ENCODE measurements around the gene SAMD13.

Gene SAMD13

GRCh38 chr1:84301004-84301784 is at the start of gene SAMD13:
SAMD13 (plus strand) TSS chr1:84301708; CDS start chr1:84303235, 1,527 bp downstream.
- peak; percentile 85 for DNase-seq

GRCh38 chr1:84253036-84253435 is 48.5 kb upstream of the SAMD13 start:
- DNase-seq = no peak

GRCh38 chr1:84253891-84254290 is 47.6 kb upstream of the SAMD13 start:
- DNase-seq = peak; percentile 34

GRCh38 chr1:84254703-84255238 is 46.7 kb upstream of the SAMD13 start:
- no peak for DNase-seq

- DNase-seq = no peak
Observed at GRCh38 chr1:84255582-84255981, 45.9 kb upstream of the SAMD13 start.

- no peak for DNase-seq
Observed at GRCh38 chr1:84257617-84258016, 43.9 kb upstream of the SAMD13 start.

- DNase-seq = no peak
Observed at GRCh38 chr1:84259376-84259775, 42.1 kb upstream of the SAMD13 start.

GRCh38 chr1:84259989-84260388 is 41.5 kb upstream of the SAMD13 start:
- DNase-seq = no peak

GRCh38 chr1:84260852-84261518 is 40.5 kb upstream of the SAMD13 start:
- DNase-seq = no peak

- DNase-seq = no peak
Observed at GRCh38 chr1:84264961-84265360, 36.5 kb upstream of the SAMD13 start.

GRCh38 chr1:84265867-84266266 is 35.6 kb upstream of the SAMD13 start:
- DNase-seq = no peak

GRCh38 chr1:84266748-84267147 is 34.8 kb upstream of the SAMD13 start:
- no peak for DNase-seq

- DNase-seq = no peak
Observed at GRCh38 chr1:84267476-84267875, 34.0 kb upstream of the SAMD13 start.

- DNase-seq = no peak
Observed at GRCh38 chr1:84268346-84268745, 33.2 kb upstream of the SAMD13 start.

- no peak for DNase-seq
Observed at GRCh38 chr1:84269306-84269705, 32.2 kb upstream of the SAMD13 start.

- no peak for DNase-seq
Observed at GRCh38 chr1:84271441-84272151, 29.9 kb upstream of the SAMD13 start.

GRCh38 chr1:84272401-84272800 is 29.1 kb upstream of the SAMD13 start:
- no peak for DNase-seq

GRCh38 chr1:84277343-84278059 is 24.0 kb upstream of the SAMD13 start:
- DNase-seq = no peak

GRCh38 chr1:84278905-84279304 is 22.6 kb upstream of the SAMD13 start:
- no peak for DNase-seq

- no peak for DNase-seq
Observed at GRCh38 chr1:84280912-84281311, 20.6 kb upstream of the SAMD13 start.

- DNase-seq = no peak
Observed at GRCh38 chr1:84282780-84283333, 18.7 kb upstream of the SAMD13 start.

- DNase-seq = no peak
Observed at GRCh38 chr1:84283381-84283780, 18.1 kb upstream of the SAMD13 start.

GRCh38 chr1:84286071-84286470 is 15.4 kb upstream of the SAMD13 start:
- no peak for DNase-seq

All from right hindlimb (tissue), 1 donor.